GM18498 (cell line): ENCODE results near the gene ARHGDIB.

Source experiments
- ATAC-seq: cut with Tn5 transposase; IDR thresholded peaks from one replicate; pipeline ENCODE4 v1.9.1; 2021; ENCODE audit warnings: mild to moderate bottlenecking, moderate library complexity; ENCODE audit not compliant: unreplicated experiment

Gene ARHGDIB

GRCh38 chr12:14900521-14901227 is 60.7 kb downstream of the ARHGDIB start:
- ATAC-seq: no peak

DNA sequence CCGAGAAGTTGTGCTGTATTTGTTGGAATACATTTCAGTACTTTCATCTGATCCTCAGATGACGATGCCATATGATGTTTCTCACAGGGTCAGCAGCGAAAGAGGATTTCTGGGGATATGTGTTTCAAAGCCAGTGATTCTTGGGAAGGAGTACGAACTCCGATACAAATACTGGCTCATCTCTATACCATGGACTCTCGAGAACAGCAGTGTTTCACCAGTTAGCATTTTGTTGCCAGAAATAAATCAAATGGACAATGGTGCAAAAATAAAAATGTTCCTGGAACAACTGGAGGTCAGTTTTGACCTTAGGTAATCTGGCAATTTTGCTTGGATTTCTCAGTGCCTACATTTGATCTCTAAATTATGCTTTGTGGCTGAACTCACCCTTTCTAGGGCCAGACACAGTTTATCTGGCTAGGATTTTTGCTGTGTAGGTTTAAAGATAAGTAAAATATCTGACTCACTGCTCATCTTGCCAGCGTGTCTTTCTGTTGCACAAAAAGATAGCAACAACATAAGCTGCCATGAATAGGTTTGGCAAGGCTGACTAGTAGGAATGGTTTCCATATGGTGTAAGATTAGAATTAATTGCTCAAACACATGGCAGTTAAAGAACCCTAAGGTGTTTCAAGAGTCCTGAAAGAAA is 64.8 kb downstream of the ARHGDIB start:
- ATAC-seq: no peak

GRCh38 chr12:14893506-14894250 is 67.7 kb downstream of the ARHGDIB start:
- ATAC-seq: no peak

DNA sequence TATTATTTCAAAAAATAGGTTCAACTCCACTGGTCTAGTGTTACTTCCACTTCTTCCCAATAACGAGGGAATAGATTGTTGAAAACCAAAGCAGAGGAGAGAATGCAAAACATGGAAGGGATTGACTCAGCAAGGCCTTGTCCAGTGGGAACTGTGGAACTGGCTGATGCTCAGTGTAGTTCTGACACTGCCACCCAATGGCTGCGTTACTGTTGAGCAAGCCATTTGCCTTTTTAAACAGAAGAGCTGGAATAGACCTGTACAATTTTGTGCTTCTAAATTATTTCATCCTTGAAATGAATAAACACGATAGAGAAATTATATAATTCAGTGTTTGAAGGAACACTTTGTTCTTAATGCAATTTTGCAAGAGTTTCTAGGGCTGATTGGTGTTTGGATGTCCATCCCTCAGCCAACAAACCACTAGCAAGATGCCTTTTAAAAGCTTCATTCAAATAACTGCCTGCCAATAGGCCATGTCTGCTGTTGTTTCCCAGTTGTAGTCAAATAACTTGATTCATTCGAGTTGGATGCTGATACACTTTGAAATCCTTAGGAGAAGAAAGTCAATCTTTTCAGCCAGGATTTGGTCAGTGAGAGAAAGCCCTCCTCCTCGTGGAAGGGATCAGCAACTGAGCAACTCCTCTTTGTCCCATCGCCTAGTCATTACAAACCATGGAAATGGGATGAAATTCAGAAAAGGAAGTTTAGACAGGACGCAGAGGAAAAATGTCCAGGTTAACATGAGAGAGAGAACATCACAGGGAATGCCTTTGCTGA is 68.5 kb downstream of the ARHGDIB start:
- no peak for ATAC-seq
